GM04504 (cell line): ENCODE data around the gene ROM1.
"Not testable (repeated sequence)": the region's sequence is repeated elsewhere in the genome, so short reads cannot be mapped to it uniquely, and the experiment has no call there.

Experiments used
- DNase-seq: peaks from one replicate; pipeline ENCODE4 v3.0.0-alpha.2; 2012; ENCODE audit warnings: low read depth

The ROM1 gene, protein sequence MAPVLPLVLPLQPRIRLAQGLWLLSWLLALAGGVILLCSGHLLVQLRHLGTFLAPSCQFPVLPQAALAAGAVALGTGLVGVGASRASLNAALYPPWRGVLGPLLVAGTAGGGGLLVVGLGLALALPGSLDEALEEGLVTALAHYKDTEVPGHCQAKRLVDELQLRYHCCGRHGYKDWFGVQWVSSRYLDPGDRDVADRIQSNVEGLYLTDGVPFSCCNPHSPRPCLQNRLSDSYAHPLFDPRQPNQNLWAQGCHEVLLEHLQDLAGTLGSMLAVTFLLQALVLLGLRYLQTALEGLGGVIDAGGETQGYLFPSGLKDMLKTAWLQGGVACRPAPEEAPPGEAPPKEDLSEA

DNA sequence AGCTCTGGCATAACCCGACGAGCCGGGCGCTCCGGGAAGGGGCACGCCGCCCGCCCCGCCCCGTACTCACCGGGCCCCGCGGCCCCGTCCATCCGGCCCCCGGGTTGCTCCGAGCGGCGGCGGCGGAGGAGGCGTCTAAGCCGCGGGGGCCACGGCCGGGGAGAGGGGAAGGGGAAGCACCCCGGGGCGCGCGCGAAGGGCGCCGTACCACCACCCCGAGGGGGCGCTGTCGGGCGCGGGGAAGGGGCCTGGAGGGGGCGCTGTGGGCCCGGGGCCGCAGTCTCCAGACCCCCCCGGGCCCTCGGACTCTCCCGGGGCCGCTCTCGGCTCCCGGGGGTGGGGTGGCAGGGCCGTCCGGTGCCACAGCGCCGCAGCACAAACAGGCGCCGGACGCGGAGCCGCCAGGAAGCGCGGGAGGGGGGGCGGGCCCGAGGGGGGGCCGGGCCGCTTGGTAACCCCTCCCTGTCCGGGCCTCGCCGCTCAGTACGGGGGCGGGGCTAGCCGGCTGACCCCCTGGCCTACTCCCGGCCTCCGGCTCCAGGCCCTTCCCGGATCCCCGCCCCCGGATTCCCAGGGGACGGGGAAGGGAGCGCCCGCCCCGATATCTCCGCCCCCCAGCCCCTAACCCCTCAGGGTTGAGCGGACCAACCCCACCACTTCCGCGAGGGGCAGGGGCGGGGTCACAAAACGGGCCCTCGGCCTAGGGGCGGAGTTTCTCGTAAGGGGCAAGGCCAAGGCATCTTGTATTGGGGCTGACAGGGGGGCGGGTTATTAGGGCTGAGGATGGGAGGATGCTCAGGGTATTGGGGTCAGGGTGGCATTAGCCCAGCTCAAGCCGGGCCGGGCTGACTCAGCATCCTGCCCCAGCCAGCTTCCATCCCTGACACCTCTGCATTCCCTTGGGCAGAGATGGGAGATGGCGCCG, at the start of gene ROM1, which contains the start of gene EML3:
ROM1 (plus strand) TSS at position 892 of the 925 bp plus-strand sequence; CDS start at position 917, 25 bp downstream.
EML3 (minus strand) TSS at position 410 of the 925 bp plus-strand sequence; CDS start at position 92, 318 bp downstream.
- peak; percentile 62 for DNase-seq

DNA sequence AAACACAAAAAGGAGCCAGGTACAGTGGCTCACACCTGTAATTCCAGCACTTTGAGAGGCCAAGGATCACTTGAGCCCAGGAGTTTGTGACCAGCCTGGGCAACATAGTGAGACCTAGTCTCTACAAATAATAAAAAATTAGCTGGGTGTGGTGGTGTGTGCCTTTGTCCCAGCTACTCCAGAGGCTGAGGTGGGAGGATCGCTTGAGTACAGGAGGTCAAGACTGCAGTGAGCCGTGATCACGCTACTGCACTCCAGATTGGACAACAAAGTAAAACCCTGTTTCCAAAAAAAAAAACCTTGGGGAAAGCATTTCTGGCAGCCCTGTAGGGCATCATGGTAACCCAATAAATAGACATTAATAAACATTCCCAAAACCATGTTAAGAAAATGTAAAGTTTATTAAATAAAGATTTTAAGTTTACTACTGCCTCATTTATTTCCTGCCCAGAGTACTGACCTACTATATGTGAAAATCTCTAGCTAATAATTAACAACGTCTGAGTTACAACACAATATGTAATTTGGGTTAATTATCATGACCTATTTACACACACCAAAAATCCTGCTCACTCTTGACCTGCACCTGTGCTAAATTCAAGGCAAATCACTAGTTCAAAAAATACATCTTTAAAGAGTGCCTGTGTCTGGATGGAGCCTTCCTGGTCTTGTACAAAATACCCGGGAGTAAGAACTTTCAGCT, 47.8 kb upstream of the ROM1 start:
- DNase-seq, result no peak

DNA sequence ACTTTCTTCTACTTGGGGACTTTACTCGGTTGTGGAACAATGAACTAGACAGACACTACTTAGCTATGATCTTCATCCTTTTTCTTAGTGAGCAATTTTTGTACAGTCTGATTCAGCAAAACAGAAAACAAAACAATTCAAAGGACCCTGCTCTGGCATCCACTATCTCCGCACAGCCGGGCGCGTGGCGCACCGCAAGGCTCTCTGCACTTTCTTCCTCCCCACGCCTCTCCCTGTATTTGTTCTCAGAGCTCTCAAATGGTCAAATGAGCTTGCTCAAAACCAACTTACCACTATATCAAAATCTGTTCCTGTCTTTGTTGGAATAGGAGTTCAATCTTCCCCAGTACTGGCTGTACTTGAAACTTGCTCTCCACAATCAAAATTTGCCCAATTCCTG, 46.8 kb upstream of the ROM1 start:
- no peak for DNase-seq

DNA sequence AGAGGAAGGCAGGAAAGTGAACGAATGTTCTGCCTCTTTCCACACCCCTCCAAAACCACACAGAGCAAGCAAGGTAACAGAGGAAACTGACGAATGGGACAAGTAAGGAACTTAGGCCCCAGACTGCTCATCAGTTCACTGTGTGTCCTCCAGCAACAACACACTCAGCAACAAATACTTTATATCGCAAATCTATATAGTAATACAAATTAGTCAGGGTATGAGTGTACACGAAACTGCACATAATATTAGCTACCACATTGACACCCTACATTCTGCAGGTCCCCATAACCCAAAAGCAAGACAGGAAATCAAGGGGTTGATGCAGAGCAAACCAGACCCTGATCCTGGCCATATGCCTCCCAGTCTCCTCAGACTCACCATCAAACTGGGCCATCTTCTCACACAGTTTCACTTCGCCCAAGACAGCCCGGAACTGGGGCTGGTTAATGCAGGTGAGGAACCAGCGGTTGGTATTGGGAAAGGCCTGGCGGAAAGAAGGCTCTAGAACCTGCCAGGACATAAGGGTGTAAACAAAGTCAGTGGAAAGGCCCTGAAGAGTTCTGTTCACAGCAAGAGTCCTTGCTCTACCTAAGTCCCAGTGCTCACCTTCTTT, 45.9 kb upstream of the ROM1 start:
- no peak for DNase-seq

DNA sequence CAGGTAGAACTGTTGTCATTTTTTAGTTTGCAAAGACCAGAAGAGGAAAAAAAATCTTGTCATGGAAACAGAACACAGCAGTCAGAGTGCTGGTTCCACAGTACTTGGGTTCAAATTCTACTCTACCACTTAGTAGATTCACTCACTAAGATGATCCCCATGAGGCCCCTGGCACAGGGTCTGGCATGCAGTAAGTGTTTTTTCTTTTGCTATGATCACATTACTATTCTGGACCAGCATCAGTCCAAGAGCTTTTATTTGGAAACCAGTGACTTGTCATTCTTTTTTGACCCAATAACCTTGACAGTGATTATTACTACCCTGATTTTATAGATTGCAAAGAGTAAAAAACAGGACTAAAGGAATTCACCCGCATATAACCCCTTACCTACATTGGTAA, 43.4 kb upstream of the ROM1 start:
- no peak for DNase-seq

DNA sequence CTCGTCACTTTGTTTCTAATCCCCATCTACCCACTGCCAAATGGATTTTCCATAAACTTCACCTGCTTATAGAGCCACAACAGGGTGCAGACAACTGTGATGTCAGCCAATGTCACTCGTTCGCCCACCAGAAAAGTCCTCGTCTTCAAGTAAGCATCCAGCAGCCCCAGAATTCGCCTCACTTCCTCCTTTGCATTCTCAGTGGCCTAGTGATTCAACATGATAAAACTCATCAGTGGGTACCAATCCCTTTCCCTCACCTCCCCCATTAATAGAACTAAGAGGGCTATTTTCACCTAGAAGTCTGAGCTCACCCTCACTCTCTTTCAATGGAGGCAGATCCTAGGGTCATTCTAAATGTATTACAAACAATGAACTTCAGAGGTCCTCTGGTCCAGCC, 42.2 kb upstream of the ROM1 start:
- not testable (repeated sequence) for DNase-seq

DNA sequence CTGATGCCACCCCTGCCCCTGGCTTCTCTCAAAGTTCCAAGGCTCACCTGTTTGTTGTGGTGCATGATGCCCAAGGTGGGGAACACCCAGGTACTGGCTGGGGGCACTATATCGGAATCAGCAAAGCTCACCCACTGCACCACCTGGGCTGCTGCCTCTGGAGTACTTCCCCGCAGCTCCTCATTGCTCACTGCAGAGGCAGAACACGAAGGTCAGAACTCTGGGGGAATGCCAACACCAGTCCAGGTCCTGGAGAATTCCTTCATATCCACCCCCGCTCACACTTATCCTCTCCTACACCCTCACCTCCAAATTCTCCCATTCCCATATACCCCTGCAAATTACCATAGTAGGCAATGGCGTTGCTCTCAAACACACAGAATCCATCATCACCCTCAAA, 41.6 kb upstream of the ROM1 start:
- DNase-seq, result not testable (repeated sequence)

DNA sequence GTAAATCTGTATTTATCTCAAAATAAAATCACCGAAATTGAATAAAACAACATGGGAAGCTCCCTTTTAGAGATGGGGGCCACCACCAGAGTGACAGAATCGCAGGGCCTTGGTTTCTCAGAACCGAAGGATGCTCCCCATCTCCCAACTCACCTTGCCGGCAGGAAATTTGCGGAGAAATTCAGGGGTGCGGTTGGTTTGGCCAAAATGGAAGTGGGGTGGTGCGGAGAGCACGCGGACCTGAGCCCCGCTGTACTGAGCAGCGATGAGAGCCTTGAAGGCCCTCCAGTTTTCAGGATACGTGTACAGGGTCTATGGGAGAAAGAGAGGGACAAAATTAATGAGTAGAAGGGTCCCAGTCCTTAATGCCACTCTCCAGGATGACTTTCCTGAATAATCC, 40.6 kb upstream of the ROM1 start:
- no peak for DNase-seq

DNA sequence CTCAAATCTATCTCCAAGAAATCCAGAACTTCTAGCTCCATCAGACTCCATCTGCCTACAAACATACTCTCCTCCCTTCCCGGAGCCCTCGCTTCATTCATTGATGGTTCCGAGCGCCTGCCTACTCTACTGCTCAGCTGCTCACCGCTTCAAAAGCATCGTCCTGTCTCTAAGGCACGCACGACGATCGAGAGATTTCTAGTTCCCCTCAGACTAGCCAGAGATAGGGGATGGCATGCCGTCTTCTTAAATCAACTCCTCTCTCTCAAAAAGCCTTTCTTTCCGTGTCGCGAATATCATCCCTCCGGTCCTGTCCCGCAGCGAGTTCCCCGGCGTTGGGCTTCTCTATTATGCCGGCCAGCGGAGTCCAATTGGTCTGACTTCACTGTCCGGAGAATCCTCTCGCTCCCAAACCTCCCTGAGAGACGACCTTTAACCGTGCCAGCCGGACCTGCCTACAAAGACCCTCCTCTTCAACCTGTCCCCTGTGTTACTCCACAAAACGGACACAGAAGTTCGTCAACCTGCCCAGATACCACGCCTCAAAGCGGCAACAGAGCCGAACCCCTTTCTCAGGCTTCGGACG, 40.0 kb upstream of the ROM1 start:
- no peak for DNase-seq

DNA sequence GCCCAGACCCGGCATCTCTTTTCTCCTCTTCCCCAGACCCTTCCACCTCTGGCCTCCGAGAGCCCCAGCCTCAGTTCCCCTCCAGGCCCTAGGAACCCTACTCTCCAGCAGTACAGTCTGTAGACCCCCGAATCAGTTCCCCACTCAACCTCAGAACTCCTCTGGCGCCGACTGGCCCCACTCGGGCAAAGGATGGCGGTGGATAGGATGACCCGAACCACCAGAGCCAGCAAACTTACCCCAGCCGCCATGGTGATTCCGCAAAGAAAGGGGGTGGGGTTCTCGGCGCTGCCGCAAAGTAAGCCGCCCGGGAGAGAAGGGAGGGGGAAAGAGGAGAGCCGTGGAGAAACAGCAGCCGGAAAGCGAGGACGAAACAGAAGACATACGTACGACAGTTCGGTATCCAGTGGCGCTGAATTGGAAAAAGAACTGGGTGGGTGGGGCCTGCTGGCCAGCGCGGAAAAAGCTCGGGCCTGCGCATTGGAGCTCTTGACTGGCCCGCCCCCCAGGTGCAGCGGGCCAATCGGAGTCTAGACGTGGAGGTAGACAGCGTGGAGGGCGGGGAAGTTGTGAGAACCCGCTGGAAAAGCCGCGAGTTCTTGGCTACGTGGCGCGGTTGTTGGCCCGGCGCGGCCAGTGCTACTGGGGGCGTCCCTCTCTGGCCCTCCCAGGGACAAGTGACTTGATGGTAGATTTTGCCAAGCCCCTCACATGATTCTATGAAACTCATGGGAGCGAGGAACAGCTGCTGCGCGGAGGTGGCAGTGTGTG, 39.3 kb upstream of the ROM1 start, which contains the start of gene EEF1G:
EEF1G (minus strand) TSS at position 300 of the 771 bp plus-strand sequence; CDS start at position 251, 49 bp downstream.
- peak; percentile 100 for DNase-seq

DNA sequence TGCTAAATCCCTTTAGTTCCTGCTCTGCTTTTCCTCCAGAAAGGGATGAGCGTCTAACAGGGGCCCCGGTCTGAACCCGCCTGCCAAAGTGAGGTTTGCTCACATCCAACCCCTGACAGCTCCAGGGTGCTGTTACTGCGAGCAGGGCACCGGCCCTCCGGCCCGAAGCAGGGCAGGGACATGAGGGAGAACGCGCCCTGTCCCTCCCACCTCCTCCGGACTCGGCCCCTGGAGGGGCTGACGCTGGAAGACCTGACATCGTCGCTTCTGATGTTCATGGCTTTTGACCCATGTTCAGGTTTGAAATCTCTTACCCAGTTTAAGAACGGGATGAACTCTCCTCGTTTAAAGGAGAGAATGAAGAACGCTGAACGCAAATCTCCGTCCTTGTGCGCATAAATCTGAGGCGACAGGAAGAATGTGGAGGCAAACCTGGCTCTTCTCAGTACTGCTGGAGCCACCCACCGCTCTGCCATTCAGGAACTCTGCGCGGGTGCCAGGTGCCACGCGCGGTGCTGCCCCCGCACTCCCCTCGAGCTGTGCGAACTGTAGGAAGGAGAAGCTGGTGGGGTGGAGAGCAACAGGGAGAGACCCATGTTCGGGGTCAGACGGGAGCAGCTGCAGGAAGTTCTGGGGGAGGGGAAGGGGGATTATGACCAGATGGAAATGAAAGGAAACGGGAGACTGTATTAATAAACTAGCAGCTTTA, 38.5 kb upstream of the ROM1 start:
- DNase-seq, result no peak

DNA sequence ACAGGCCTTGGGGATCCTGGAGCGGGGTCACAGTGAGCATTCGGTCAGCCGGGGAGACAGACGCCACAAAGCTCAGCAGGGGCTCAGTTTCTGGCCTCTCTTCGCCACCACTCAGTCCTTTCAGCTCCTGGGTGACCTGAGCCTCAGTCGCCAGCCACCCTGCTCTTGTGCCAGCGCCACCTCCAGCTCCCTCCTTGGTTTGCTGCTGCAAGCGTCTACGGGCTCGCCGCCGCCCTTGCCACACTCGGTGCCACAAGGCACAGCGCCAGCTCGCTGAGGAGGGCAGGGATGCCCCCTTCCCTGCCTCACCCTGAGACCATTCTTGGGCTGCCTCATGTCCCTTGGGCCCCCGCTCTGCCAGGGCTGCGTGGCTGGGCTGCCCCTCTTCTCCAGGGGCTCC, 37.9 kb upstream of the ROM1 start:
- DNase-seq, result no peak

DNA sequence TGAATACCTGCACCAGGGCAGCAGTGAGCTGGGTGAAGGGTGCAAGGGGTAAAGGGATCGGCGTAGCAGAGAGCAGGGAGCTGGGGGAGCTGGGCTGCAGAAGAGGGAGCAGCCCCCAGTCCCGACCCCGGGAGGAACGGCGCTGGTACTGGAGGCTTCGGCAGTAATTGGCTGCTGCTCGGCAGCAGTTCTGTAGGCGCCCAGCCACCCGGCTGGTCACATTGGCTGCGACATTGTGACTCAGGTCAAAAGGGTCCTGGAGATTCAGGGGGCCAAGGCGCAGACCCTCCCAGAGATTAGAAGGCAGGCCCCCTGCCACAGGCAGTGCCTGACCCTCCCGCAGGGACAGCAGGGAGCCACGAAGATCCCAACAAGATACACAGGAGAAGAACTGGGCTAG, 37.2 kb upstream of the ROM1 start:
- DNase-seq, result no peak

DNA sequence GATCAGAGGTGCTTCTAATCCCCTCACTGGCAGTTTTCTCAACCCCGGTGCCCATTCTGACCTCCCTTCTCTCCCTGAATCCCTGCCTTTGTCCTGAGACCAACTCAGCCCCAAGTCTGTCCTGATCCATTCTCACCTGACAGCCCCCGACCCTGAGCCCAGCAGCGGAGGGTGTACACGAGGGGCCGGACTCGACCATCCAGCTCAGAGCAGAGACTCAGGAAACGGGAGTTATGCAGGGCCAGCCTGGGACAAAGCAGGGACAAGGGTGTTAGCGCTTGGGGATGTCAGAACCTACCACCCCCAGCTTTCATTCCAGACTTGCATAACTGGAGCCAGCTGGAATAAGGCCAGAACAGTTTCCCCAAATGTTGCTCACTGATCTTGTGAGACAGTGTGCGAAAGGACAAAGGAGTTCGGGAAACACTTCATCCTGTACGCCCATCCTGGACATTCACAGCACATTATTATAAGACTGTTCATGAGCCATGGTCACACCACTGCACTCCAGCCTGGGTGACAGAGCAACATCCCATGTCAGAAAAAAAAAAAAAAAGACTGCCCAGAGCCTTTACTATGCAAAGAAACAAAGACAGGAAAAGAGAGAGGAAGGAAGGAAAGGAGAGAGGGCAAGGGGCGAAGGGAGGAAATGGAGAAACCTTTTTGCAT, 35.9 kb upstream of the ROM1 start:
- no peak for DNase-seq

DNA sequence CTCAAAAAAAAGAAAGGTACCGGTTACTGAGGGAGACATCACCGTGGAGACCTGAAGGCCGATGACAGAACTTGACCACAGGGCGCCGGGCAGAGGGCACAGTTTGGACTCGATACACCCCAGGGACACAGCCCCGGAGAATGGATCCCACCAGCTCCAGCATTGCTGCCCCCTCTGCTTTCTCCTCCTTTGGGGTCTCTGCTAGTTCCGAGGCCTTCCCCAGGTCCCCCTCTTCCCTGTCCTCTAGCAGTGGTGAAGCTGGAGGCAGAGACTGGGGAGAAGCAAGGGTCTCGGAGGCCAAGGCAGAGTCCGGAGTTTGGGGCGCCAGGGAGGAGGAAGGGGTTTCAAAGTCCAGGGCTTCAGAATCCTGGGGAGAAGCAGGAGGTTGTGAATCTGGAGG, 34.5 kb upstream of the ROM1 start:
- no peak for DNase-seq

DNA sequence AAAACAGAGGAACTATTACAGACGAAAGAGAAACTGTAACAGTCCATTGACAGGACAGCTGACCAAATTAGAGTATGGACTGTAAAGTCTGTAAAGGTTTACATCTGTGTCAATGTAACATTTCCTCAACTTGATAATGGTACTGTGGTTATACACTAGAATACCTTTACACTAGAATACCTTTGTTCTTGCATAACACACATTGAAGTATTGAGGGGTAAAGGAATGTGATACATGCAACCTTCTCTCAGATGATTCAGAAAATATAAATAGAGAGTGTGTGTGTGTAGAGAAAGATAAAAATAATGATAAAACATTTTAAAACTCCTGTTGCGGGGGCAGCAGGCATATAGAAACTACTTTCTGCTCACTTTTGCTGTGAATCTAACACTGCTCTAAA, 33.8 kb upstream of the ROM1 start:
- no peak for DNase-seq

DNA sequence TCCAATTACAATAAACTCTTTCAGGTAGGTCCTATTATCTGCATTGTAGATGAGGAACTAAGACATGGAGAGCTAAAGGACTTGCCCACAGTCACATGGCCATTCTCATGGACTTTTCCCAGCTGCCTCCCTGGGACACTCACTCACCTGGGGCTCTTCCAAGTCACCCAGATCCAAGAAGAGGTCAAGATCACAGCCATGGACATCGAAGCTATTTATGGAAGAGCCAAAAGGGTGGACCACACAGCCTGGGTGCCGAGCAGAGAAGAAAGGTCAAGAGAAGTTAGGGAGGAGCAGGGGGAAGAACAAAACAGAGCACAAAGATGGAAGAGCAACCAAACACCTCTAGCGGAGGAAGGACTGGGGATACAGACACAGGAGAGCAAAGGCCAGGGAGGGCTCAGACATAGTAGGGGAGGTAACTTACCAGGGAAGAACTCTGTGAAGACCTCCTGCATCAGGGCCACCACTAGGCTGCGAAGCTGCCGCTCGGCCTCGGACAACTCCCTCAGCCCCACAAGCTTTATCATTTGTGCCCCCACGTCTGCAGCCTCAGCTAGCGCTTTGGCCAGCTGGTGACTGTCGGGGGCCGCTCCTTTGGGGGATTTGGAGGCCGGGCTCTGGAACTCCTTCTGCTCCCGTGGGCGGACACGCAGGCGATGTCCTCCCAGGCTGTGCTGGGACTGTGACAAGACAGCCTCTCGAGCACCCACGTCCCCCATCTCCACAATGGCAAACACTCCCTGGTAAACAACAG, 31.9 kb upstream of the ROM1 start:
- no peak for DNase-seq

DNA sequence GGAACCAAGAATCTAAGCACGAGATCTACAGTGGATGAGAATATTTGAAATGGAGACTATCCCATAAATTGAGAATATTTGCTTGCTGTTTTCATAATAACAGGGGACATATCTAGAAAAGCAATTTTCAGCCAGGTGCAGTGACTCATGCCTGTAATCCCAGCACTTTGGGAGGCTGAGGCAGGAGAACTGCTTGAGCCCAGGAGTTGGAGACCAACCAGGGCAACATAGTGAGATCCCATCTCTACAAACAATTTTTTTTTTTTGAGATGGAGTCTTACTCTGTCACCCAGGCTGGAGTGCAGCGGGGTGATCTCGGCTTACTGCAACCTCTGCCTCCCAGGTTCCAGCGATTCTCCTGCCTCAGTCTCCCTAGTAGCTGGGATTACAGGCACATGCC, 31.3 kb upstream of the ROM1 start:
- not testable (repeated sequence) for DNase-seq

DNA sequence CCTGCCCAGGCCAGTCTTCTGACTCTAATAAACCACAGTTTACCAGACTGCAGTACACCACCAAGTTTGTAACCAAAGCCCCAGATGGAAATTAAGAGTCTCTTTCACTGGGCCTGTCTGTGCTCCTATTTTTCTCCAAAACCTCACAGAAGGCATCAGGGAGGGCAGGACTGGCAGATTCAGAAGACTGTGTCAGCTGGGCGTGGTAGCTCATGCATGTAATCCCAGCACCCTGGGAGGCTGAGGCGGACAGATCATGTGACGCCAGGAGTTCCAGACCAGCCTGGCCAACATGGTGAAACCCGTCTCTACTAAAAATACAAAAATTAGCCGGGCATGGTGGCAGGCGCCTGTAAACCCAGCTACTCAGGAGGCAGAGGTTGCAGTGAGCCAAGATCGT, 27.7 kb upstream of the ROM1 start:
- not testable (repeated sequence) for DNase-seq
